Panc1 (cell line): ENCODE data around the gene FARP2.
"Not testable (repeated sequence)": the region's sequence is repeated elsewhere in the genome, so short reads cannot be mapped to it uniquely, and the experiment has no call there.

Experiments used
- CTCF ChIP-seq: fragments of 450-650 bp; IDR thresholded peaks from 2 replicates; pipeline ENCODE4 v1.5.1; 2017; ENCODE audit warnings: mild to moderate bottlenecking
- POLR2AphosphoS5 ChIP-seq: IDR thresholded peaks from 2 replicates; pipeline ENCODE4 v1.6.1; 2012; ENCODE audit warnings: mild to moderate bottlenecking, low read depth, low read length, moderate library complexity
- SIN3A ChIP-seq: IDR thresholded peaks from 2 replicates; pipeline ENCODE4 v1.6.1; 2012; ENCODE audit warnings: low read depth, mild to moderate bottlenecking, low read length, moderate library complexity, borderline replicate concordance; ENCODE audit not compliant: insufficient read depth

GRCh38 chr2:241421942-241422341 lies 65.9 kb downstream of the FARP2 start:
- not testable (repeated sequence) for TF ChIP-seq CTCF, SIN3A, POLR2AphosphoS5
